Prostate gland (tissue), 2 donors: Measurements from ENCODE around the gene GNPTAB. TPM values are rescaled to one million over a fixed set of nuclear protein-coding genes. Genes with fewer than 3 reads are reported as not detected.

Experiments
- DNase-seq: peaks from one replicate; pipeline ENCODE4 v3.0.0-alpha.2; 2019; ENCODE audit warnings: low spot score
- H3K27ac ChIP-seq, 2 donors: fragments of 200-600 bp; sonication (generic); 2 replicates each; pipeline ENCODE4 v1.5.1; 2017 to 2019
- H3K27me3 ChIP-seq: fragments of 200-600 bp; sonication (generic); replicated peaks from 2 replicates; pipeline ENCODE4 v1.5.1; 2019; ENCODE audit not compliant: insufficient read depth
- H3K36me3 ChIP-seq, 2 donors: fragments of 200-600 bp; sonication (generic); 1 replicate in 1 of 2; 2 replicates in 1 of 2; pipeline versions ENCODE4 v1.5.1 to v1.8.1; 2017 to 2019
- H3K4me1 ChIP-seq: fragments of 200-600 bp; sonication (generic); replicated peaks from 2 replicates; pipeline ENCODE4 v1.5.1; 2019
- H3K4me3 ChIP-seq, 2 donors: fragments of 200-600 bp; sonication (generic); 2 replicates each; pipeline ENCODE4 v1.5.1; 2017 to 2019
- H3K9me3 ChIP-seq: fragments of 200-600 bp; sonication (generic); 2 replicates; pipeline ENCODE4 v1.5.1; 2017
- POLR2A ChIP-seq: fragments of 450-650 bp; IDR thresholded peaks from one replicate; pipeline ENCODE4 v1.6.1; 2016; ENCODE audit warnings: antibody characterized with exemption, mild to moderate bottlenecking
- POLR2AphosphoS5 ChIP-seq: sonication (generic); formaldehyde crosslinking; IDR thresholded peaks from one replicate; pipeline ENCODE4 v1.6.1; 2017; ENCODE audit warnings: antibody characterized with exemption
- WGBS: methylation state at CpG from one replicate; pipeline ENCODE4 v1.1.5; 2018; 5-methylcytosine and 5-hydroxymethylcytosine counted together
- intact Hi-C: fragments of 100-400 bp; cut with DNase I; formaldehyde crosslinking; loops from one replicate; pipeline ENCODE4 v1.14.2; 2022
- total RNA-seq, 2 donors: library from RNA; depleted of rRNA; stranded (reverse); fragments of >200 nt; gene quantifications; one replicate each; pipeline ENCODE4 v1.1.0, GENCODE V29; 2016
- TF ChIP-seq, protein P1 (sequence below), 4 experiments: fragments of 200-600 bp in 2 of 4; fragments of 450-650 bp in 2 of 4; sonication (generic) in 2 of 4; IDR thresholded peaks; 1 replicate in 3 of 4; 2 replicates in 1 of 4; pipeline ENCODE4 v1.5.1; 2016 to 2019; ENCODE audit warnings: antibody characterized with exemption in 4 of 4, mild to moderate bottlenecking in 2 of 4, moderate library complexity in 2 of 4

GNPTAB gene
- total RNA-seq, 2 donors from 2014 or later = 49.9 to 52.7 TPM

DNA sequence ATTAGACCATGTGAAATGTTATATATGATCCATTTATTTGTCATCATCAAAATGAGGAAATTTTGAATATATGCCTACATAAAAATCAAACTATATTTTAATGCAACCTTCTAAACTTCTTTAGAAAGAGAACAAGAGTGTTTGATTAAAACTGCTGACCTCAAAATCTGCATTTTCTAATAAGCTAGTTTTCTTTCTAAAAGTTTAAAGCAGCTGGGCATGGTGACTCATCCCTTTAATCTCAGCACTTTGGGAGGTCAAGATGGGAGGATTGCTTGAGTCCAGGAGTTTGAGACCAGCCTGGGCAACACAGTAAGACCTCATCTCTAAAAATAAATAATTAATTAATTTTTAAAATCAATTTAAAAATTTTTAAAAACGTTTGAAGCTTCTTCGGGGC lies 36.2 kb downstream of the GNPTAB start:
- DNase-seq = no peak
- Histone ChIP-seq H3K27ac (no peak overlapping the region), H3K36me3 (no peaks in the 10 kb centered on the region), H3K9me3 (no peaks in the 10 kb centered on the region), H3K4me3 (no peak overlapping the region), H3K27me3 (no peaks in the 10 kb centered on the region), H3K4me1 (no peaks in the 10 kb centered on the region)
- TF ChIP-seq POLR2A = no peak
- TF ChIP-seq POLR2AphosphoS5 = no peak
- TF ChIP-seq, protein P1, sequence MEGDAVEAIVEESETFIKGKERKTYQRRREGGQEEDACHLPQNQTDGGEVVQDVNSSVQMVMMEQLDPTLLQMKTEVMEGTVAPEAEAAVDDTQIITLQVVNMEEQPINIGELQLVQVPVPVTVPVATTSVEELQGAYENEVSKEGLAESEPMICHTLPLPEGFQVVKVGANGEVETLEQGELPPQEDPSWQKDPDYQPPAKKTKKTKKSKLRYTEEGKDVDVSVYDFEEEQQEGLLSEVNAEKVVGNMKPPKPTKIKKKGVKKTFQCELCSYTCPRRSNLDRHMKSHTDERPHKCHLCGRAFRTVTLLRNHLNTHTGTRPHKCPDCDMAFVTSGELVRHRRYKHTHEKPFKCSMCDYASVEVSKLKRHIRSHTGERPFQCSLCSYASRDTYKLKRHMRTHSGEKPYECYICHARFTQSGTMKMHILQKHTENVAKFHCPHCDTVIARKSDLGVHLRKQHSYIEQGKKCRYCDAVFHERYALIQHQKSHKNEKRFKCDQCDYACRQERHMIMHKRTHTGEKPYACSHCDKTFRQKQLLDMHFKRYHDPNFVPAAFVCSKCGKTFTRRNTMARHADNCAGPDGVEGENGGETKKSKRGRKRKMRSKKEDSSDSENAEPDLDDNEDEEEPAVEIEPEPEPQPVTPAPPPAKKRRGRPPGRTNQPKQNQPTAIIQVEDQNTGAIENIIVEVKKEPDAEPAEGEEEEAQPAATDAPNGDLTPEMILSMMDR (IDR thresholded peaks at IDR 0.05) = no peak
- intact Hi-C loops = no loop called here
- 87% methylated on average over 2 of the region's 2 CpGs for WGBS

DNA sequence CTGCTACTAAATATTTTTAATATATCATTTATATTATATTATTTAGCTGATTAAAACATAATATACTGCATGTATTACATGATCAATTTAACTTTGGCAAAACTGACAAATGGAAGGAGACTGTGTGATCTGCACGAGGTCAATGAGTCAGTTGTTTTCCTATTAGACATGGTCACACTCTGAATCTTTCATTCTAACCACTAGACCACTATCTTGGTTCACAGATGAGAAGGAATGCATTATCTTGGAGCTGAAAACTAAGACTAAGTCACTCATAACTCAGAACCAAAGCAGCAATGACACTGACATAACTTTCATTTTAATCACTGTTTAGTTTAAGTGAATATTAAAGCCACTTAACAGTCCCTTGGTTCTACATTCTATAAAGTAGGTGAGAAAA lies 37.4 kb downstream of the GNPTAB start:
- Histone ChIP-seq H3K27me3 (no peaks in the 10 kb centered on the region), H3K4me1 (no peaks in the 10 kb centered on the region), H3K27ac (no peak overlapping the region), H3K9me3 (no peaks in the 10 kb centered on the region), H3K4me3 (no peak overlapping the region), H3K36me3 (no peaks in the 10 kb centered on the region)
- TF ChIP-seq POLR2AphosphoS5 (no peak), POLR2A (no peak)
- TF ChIP-seq, protein P1 (IDR thresholded peaks at IDR 0.05) = no peak
- WGBS = 81% methylated on average over 1 of the region's 1 CpG
- no peak for DNase-seq
- intact Hi-C loops = no loop called here

DNA sequence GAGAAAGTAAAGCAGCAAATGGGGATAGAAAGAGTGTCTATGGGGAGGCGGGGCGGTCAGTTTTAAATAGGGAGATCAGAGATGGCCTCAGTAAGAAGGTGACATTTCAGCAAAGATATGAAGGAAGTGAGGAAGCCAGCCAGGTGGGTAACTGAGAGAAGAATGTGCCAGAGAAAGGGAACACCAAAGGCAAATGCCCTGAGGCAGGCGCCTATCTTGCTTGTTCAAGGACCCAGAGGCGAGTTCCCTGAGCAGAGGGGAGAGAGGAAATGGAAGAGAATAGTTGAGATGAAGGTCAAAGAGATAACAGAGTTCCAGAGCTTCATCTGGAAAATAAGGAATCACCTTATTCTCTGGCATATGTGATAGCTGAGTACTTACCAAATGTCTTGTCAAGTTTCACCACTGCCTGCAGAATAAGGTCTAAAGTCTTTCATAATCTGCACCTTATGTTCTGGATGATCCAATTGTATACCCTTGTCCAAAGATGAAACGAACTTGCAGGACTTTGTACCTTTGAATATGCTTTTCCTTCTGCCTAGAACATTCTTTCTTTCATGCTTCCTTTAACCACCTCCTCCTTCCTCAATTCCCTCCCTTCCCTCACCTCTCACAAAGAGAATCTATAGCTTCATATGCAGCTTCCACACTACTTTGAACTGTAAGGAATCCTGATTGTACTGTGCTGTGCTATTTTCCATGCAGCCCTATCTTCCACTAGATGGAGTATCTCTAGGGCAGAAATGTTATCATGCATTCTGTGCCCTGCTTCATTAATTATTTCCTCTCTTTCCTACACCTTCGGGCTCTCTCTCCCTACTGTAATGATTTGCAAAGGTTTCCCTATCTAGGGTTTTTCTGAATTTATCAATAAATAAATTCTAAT lies 38.5 kb downstream of the GNPTAB start:
- no peak overlapping the region for H3K27ac ChIP-seq
- TF ChIP-seq POLR2A (no peak), POLR2AphosphoS5 (no peak)
- TF ChIP-seq, protein P1 (IDR thresholded peaks at IDR 0.05) = peak in 2 of 4 experiments; percentile 19 to 23
- 90% methylated on average over 6 of the region's 6 CpGs for WGBS
- no peak overlapping the region for H3K4me3 ChIP-seq
- H3K4me1 ChIP-seq = no peaks in the 10 kb centered on the region
- intact Hi-C loops = no loop called here
- H3K9me3 ChIP-seq = no peaks in the 10 kb centered on the region
- no peak for DNase-seq
- H3K36me3 ChIP-seq = no peaks in the 10 kb centered on the region
- H3K27me3 ChIP-seq = no peaks in the 10 kb centered on the region

DNA sequence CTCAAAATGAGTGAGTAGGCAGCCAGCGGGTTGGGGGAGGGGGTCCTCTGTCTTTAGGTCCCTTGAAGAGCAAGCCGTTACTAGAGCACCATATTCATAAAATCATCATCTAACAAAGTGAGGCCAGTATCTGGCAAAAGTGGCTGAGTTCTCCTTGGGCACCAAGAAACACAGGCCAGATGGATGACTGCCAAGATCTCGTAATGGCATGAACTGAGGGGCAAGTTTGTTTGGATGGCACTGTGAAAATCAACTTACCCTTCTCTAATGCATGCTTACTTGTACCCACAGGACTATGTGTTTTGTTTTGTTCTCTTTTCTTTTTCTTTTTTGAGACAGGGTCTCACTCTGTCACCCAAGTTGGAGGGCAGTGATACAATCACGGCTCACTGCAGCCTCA lies 41.6 kb downstream of the GNPTAB start:
- intact Hi-C loops = no loop called here
- H3K27me3 ChIP-seq = no peaks in the 10 kb centered on the region
- no peaks in the 10 kb centered on the region for H3K36me3 ChIP-seq
- no peak for DNase-seq
- H3K4me1 ChIP-seq = peaks cover 3% of the 10 kb centered on the region
- no peak overlapping the region for H3K4me3 ChIP-seq
- TF ChIP-seq POLR2AphosphoS5 (no peak), POLR2A (no peak)
- TF ChIP-seq, protein P1 (IDR thresholded peaks at IDR 0.05) = no peak
- H3K9me3 ChIP-seq = no peaks in the 10 kb centered on the region
- 77% methylated on average over 4 of the region's 4 CpGs for WGBS
- no peak overlapping the region for H3K27ac ChIP-seq

DNA sequence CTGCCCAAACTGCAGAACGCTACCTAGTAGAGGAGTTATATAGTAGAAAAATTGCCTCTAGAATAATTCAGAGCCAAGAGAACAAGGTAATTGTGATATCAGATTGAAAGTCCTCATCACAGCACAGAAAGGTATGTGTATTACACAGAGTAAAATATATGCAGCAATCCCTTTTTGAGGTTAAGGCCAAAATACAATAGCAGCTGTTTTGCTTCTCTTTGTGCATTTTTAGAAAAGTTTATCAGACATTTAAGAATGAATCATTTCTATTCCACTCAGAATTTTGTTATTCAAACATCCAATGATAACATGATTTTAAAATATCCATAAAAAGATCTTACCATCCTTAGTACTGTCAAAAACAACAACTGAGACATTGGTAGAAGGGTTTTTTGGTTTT lies 45.1 kb downstream of the GNPTAB start:
- H3K4me3 ChIP-seq = no peak overlapping the region
- no peak overlapping the region for H3K27ac ChIP-seq
- H3K36me3 ChIP-seq = no peaks in the 10 kb centered on the region
- WGBS = 94% methylated on average over 1 of the region's 1 CpG
- intact Hi-C loops = no loop called here
- H3K9me3 ChIP-seq = no peaks in the 10 kb centered on the region
- no peak for DNase-seq
- TF ChIP-seq POLR2A = no peak
- TF ChIP-seq, protein P1 (IDR thresholded peaks at IDR 0.05) = no peak
- no peak for TF ChIP-seq POLR2AphosphoS5
- peaks cover 11% of the 10 kb centered on the region for H3K4me1 ChIP-seq
- no peaks in the 10 kb centered on the region for H3K27me3 ChIP-seq
